ENCODE data around the gene ANKDD1A.

ANKDD1A gene

GRCh38 chr15:64923546-64923945, 11.8 kb downstream of the ANKDD1A start:
- DNase-seq (ENCODE audit: low read depth), result no peak

GRCh38 chr15:64925335-64926330, 13.9 kb downstream of the ANKDD1A start:
- no peak for DNase-seq (ENCODE audit: low read depth)

DNA sequence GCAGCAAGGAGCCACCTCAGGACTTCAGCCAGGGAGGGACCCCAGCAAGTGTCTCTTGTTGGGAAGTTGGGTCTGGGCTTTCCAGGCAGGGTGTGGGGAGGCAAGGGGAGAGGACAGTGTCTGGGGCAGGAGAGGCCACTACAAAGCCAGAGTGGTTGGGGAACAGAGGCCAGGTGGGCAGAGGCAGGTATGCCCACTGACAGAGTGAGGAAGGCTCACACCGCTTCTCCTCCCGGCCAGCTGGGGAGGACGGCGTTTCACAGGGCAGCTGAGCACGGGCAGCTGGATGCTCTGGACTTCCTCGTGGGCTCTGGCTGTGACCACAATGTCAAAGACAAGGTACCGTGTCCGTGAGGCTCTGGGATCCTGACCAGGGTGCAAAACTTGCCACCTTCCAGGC, 15.0 kb downstream of the ANKDD1A start:
- DNase-seq (ENCODE audit: low read depth), result no peak

- DNase-seq (ENCODE audit: low read depth), result no peak
Observed at GRCh38 chr15:64928626-64929220, 17.0 kb downstream of the ANKDD1A start.

DNA sequence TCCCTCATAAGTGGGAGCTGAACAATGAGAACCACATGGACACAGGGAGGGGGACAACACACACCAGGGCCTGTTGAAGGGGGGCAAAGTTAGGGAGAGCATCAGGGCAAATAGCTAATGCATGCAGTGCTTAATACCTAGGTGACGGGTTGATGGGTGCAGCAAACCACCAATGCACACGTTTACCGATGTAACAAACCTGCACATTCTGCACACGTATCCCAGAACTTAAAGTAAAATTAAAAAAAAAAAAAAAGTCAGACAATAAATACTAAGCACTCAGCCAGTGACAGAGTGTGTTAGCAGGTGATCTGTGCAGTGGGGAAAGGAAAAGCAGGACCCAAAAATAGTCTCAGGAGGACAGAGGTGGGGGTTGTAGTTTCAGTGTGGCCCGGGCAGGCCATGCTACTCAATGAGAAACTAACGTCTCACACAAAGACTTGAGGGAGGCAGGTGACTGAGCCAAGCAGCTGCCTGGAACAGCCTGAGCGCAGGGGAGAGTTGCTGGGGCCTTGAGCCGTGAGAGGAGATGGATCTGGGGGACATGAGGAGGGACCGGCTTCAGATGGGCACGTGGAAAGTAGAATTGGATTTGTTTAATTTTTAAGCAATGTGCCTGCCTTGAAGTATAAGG, 18.4 kb downstream of the ANKDD1A start:
- DNase-seq (ENCODE audit: low read depth), result no peak

DNA sequence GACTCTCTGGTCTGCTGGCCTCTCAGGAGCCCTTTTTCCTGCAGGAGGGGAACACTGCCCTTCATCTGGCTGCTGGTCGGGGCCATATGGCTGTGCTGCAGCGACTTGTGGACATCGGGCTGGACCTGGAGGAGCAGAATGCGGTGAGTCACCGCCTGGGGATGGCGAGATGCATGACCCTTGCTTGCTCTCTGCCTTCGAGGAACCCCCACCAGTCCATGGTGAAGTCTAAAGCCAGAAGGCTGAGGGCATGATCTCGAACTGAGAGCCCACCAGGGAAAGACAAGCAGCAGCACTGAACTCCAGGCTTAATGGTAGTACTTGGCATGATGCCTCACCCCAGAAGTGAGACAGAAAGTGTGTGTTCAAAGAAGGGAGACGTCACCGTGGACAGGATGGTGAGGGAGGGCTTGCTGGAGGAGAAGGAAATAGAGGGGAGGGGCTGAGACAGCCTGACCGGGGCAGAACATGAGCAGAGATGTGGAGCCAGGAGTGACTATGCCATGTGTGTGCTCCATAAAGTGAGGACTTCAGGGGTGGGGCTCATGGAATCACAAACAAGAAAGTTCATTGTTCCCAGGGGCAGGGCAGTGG, 19.2 kb downstream of the ANKDD1A start:
- DNase-seq (ENCODE audit: low read depth), result no peak

- no peak for DNase-seq (ENCODE audit: low read depth)
Observed at GRCh38 chr15:64931381-64931780, 19.7 kb downstream of the ANKDD1A start.

DNA sequence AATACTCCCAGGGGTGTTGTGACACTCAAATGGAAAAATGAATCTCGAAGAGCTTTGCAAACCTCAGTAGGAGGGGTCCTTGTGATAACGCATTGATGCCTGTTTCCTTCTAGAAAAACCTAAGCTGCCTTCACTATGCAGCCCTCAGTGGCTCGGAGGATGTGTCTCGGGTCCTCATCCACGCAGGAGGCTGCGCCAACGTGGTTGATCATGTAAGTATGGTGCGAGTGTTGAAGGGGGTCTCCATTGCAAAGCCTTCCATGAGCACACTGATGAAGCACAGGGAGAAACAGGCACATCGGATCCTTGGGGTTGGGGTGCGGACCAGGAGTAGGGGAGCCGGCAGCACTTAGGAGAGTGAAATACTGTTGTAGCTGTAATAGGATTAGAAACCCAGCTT, 22.3 kb downstream of the ANKDD1A start:
- DNase-seq (ENCODE audit: low read depth), result no peak

GRCh38 chr15:64938192-64938591, 26.5 kb downstream of the ANKDD1A start:
- no peak for DNase-seq (ENCODE audit: low read depth)

DNA sequence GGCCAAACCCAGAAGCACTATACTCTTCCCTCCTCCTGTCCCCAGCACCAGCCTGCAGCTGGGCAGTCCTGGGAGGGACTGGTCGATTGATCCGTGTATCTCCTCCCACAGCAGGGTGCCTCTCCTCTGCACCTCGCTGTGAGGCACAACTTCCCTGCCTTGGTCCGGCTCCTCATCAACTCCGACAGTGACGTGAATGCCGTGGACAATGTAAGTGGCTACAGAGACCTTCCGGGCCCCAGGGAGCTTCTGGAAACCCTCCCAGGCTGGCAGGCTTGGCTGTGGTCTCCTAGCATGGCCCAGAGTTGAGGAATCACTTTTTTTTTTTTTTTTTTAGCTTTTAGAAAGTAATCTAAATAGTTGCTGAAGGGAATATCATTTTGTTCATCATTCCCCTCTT, 30.7 kb downstream of the ANKDD1A start:
- no peak for DNase-seq (ENCODE audit: low read depth)

- no peak for DNase-seq (ENCODE audit: low read depth)
Observed at GRCh38 chr15:64943512-64944225, 32.0 kb downstream of the ANKDD1A start.

- DNase-seq (ENCODE audit: low read depth), result no peak
Observed at GRCh38 chr15:64944961-64945360, 33.3 kb downstream of the ANKDD1A start.

- no peak for DNase-seq (ENCODE audit: low read depth)
Observed at GRCh38 chr15:64947211-64947610, 35.5 kb downstream of the ANKDD1A start.

- no peak for DNase-seq (ENCODE audit: low read depth)
Observed at GRCh38 chr15:64948916-64949315, 37.2 kb downstream of the ANKDD1A start.

GRCh38 chr15:64949383-64950186, 37.9 kb downstream of the ANKDD1A start:
- no peak for DNase-seq (ENCODE audit: low read depth)

GRCh38 chr15:64950888-64951287, 39.2 kb downstream of the ANKDD1A start:
- DNase-seq (ENCODE audit: low read depth), result no peak

- no peak for DNase-seq (ENCODE audit: low read depth)
Observed at GRCh38 chr15:64951777-64952418, 40.2 kb downstream of the ANKDD1A start.

DNA sequence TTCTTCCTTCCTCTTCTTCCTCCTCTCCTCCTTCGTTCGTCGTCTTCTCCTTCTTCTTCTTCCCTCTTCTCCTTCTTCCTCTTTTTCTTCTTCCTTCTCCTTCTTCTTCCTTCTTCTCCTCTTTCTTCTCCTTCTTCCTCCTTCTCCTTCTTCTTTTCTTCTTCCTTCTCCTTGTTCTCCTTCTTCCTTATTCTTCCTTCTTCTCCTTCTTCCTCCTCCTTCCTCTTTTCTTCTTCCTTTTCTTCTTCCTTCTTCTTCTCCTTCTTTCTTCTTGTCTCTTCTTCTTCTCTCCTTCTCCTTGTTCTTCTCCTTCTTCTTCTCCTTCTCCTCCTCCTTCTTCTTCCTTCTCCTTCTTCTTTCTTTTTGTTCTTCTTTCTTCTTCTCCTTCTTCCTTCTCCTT, 42.7 kb downstream of the ANKDD1A start:
- DNase-seq (ENCODE audit: low read depth), result no peak

- DNase-seq (ENCODE audit: low read depth), result no peak
Observed at GRCh38 chr15:64959128-64959527, 47.4 kb downstream of the ANKDD1A start.

- DNase-seq (ENCODE audit: low read depth), result no peak
Observed at GRCh38 chr15:64960153-64960552, 48.5 kb downstream of the ANKDD1A start.

DNA sequence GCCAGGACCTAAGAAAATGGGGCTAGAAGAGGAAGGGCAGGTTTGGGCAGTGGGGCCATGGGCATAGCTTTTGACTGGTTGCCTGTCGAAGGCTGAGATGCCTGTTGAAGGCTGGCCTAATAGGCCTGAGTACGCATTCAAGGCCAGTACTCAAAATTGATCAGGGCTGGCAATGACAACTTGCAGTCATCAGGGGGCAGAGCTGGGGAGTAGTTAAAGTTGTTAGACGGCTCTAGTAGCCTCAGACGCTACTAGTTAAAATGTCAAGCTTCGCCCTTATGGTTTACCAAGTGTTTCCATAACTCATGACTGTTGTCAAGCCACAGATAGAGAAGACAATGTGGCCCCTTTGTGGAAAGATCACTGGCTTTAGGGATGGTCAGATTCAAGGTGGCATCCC, 49.3 kb downstream of the ANKDD1A start:
- DNase-seq (ENCODE audit: low read depth), result no peak
